WTC11 (cell line): ENCODE measurements around the gene ZNF598. TPM values are rescaled to one million over a fixed set of nuclear protein-coding genes. Genes with fewer than 3 reads are reported as not detected.

Experiments
- ATAC-seq: fragments of 200-7000 bp; cut with Tn5 transposase; 2 replicates; pipeline ENCODE4 v1.10.0; 2021; ENCODE audit warnings: mild to moderate bottlenecking, moderate library complexity
- CTCF ChIA-PET: fragments of 300-600 bp; sonication (Branson Sonifier 250); formaldehyde crosslinking; loops from one replicate; lab custom pipeline; 2021; ENCODE audit warnings: antibody characterized with exemption; lab: Charles Lee
- POLR2A ChIA-PET: fragments of 350-600 bp; sonication (Branson Sonifier 250); formaldehyde crosslinking; loops from one replicate; lab custom pipeline; 2021; ENCODE audit warnings: antibody characterized with exemption; lab: Charles Lee
- DNase-seq: peaks from one replicate; pipeline ENCODE4 v3.0.0; 2021; ENCODE audit warnings: low spot score
- H3K27ac Mint-ChIP-seq: 2 replicates; pipeline ENCODE4 v1.8.0; 2021; ENCODE audit warnings: mixed read lengths
- H3K27me3 Mint-ChIP-seq: 2 replicates; pipeline ENCODE4 v1.8.0; 2021; ENCODE audit warnings: low read depth, mild to moderate bottlenecking, moderate library complexity, mixed read lengths
- H3K36me3 Mint-ChIP-seq: 2 replicates; pipeline ENCODE4 v1.8.0; 2021; ENCODE audit warnings: mixed read lengths
- H3K4me1 Mint-ChIP-seq: 2 replicates; pipeline ENCODE4 v1.8.0; 2022; ENCODE audit warnings: mixed read lengths
- H3K4me3 Mint-ChIP-seq: 2 replicates; pipeline ENCODE4 v1.8.0; 2021; ENCODE audit warnings: mild to moderate bottlenecking, moderate library complexity, mixed read lengths
- H3K9me3 Mint-ChIP-seq: 2 replicates; pipeline ENCODE4 v1.8.0; 2021; ENCODE audit warnings: mixed read lengths
- CBFB ChIP-seq: sonication (generic); formaldehyde crosslinking; IDR thresholded peaks from 2 replicates; pipeline ENCODE4 v1.8.1; 2022; ENCODE audit warnings: mild to moderate bottlenecking, low read depth, missing genetic modification reagents
- ELF4 ChIP-seq: sonication (generic); formaldehyde crosslinking; IDR thresholded peaks from 2 replicates; pipeline ENCODE4 v1.8.1; 2022; ENCODE audit warnings: low read depth, mild to moderate bottlenecking, moderate library complexity, missing genetic modification reagents
- GTF2I ChIP-seq: fragments of 250-450 bp; sonication (Bioruptor Pico); conservative IDR thresholded peaks from 2 replicates; pipeline ENCODE4 v1.4.0; 2021; ENCODE audit warnings: mild to moderate bottlenecking
- IRF1 ChIP-seq: sonication (generic); formaldehyde crosslinking; IDR thresholded peaks from 2 replicates; pipeline ENCODE4 v1.8.0; 2023; ENCODE audit warnings: missing genetic modification reagents
- JUN ChIP-seq: sonication (generic); formaldehyde crosslinking; IDR thresholded peaks from 2 replicates; pipeline ENCODE4 v1.8.0; 2023; ENCODE audit warnings: mild to moderate bottlenecking, missing genetic modification reagents
- NR2C2 ChIP-seq: sonication (generic); formaldehyde crosslinking; IDR thresholded peaks from 2 replicates; pipeline ENCODE4 v1.8.0; 2022; ENCODE audit warnings: mild to moderate bottlenecking, missing genetic modification reagents
- NR3C1 ChIP-seq: sonication (generic); formaldehyde crosslinking; conservative IDR thresholded peaks from 2 replicates; pipeline ENCODE4 v1.8.1; 2023; ENCODE audit warnings: low read depth, mild to moderate bottlenecking, missing genetic modification reagents
- SMAD3 ChIP-seq: sonication (generic); formaldehyde crosslinking; IDR thresholded peaks from 2 replicates; pipeline ENCODE4 v1.8.0; 2022; ENCODE audit warnings: missing genetic modification reagents, mild to moderate bottlenecking, borderline replicate concordance
- SMAD4 ChIP-seq: sonication (generic); formaldehyde crosslinking; IDR thresholded peaks from 2 replicates; pipeline ENCODE4 v1.8.0; 2022; ENCODE audit warnings: mild to moderate bottlenecking, missing genetic modification reagents
- TCF7 ChIP-seq: sonication (generic); formaldehyde crosslinking; IDR thresholded peaks from 2 replicates; pipeline ENCODE4 v1.8.0; 2022; ENCODE audit warnings: mild to moderate bottlenecking, low read depth, missing genetic modification reagents, moderate library complexity
- TEAD1 ChIP-seq: sonication (generic); formaldehyde crosslinking; IDR thresholded peaks from 2 replicates; pipeline ENCODE4 v1.8.0; 2022; ENCODE audit warnings: mild to moderate bottlenecking, missing genetic modification reagents
- ZBTB21 ChIP-seq: sonication (generic); formaldehyde crosslinking; IDR thresholded peaks from 2 replicates; pipeline ENCODE4 v1.8.1; 2023; ENCODE audit warnings: mild to moderate bottlenecking, missing genetic modification reagents, borderline replicate concordance
- ZNF232 ChIP-seq: sonication (generic); formaldehyde crosslinking; IDR thresholded peaks from 2 replicates; pipeline ENCODE4 v1.8.0; 2022; ENCODE audit warnings: mild to moderate bottlenecking, missing genetic modification reagents
- ZNF263 ChIP-seq: sonication (generic); formaldehyde crosslinking; IDR thresholded peaks from 2 replicates; pipeline ENCODE4 v1.8.1; 2022; ENCODE audit warnings: low read depth, mild to moderate bottlenecking, moderate library complexity, missing genetic modification reagents
- ZNF423 ChIP-seq: fragments of 250-450 bp; sonication (Bioruptor Pico); IDR thresholded peaks from 2 replicates; pipeline ENCODE4 v2.1.2; 2022; ENCODE audit warnings: mild to moderate bottlenecking, moderate library complexity
- total RNA-seq: library from RNA; stranded (reverse); gene quantifications from 3 replicates; pipeline ENCODE4 v1.2.3, GENCODE V29; 2021
- TF ChIP-seq, protein P1 (sequence below): sonication (generic); formaldehyde crosslinking; IDR thresholded peaks from 2 replicates; pipeline ENCODE4 v1.8.1; 2023; ENCODE audit warnings: mild to moderate bottlenecking, missing genetic modification reagents
- TF ChIP-seq, protein P2 (sequence below): fragments of 250-450 bp; sonication (Bioruptor Pico); IDR thresholded peaks from 2 replicates; pipeline ENCODE4 v2.1.2; 2022; ENCODE audit warnings: mild to moderate bottlenecking, moderate library complexity
- TF ChIP-seq, protein P3 (sequence below): sonication (generic); formaldehyde crosslinking; IDR thresholded peaks from 2 replicates; pipeline ENCODE4 v1.8.1; 2022; ENCODE audit warnings: mild to moderate bottlenecking, moderate library complexity, missing genetic modification reagents
- TF ChIP-seq, protein P4 (sequence below): sonication (generic); formaldehyde crosslinking; IDR thresholded peaks from 2 replicates; pipeline ENCODE4 v1.8.1; 2023; ENCODE audit warnings: mild to moderate bottlenecking, moderate library complexity, missing genetic modification reagents
- TF ChIP-seq, protein P5 (sequence below): sonication (generic); formaldehyde crosslinking; IDR thresholded peaks from 2 replicates; pipeline ENCODE4 v1.8.0; 2022; ENCODE audit warnings: missing genetic modification reagents

The ZNF598 gene
- total RNA-seq, 1 experiment from 2014 or later = 66.4 TPM

DNA sequence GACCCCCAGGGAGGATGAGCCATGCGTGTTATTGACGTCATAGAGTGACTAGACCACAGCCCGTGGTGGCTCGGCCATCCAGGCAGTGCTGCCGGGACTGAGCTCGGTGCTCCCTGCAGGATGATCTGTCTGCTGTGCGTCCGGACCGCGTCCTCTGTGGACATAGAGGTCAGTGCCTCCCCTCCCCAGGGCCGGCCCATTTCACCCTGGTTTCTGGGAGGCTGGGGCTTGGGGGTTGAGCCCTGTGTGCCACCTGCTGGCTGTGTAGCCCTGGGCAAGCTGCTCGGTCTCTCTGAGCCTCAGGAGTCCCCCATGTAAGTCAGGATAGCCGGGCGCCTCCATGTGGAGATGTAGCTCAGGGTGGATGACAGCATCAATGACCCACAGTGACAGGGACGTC is 46.5 kb upstream of the ZNF598 start:
- CTCF ChIA-PET = interaction anchor here (0.5 to 2.5 kb wide), 12 partner anchors 9 to 84 kb away, joined by 3 to 18 read pairs (median 5); partner anchors contain the start of genes NPW, NTHL1 and TSC2
- peaks cover 3% of the 10 kb centered on the region; the same call in 1 of the 2 replicates for H3K36me3 Mint-ChIP-seq
- ATAC-seq = peak; percentile 40

DNA sequence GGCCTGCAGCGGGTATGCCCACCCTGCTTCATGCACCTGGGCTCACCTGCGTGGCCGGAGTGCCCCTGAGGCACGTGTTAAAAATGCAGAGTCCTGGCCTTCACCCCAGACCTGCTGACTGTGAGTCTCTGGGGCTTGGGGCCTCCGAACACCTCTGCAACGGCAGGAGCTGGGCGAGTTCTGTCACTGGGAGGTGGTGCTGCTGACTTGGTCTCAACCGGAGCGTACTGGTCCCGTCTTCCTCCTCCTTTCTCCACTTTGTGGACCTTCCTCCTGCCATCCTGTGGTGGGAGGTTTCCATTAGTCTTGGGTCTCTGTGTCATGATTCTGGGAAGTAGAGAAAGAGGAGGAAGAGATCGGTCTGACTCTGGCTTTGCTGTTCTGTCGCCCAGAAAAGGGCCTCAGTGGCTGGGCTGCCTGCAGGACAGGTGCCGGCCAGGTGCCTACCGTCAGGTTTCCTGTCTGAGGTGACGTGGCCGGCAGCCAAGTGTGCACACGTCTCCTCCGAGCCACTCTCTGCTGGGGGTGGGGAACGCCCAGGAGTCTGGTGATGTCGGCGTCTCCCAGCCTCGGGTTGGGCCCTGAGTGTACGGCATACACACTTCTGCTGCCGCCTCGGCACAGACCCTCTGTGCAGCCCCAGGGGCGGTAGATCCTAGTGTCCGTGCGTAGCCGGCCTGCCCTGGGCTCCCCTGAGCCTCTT is 45.1 kb upstream of the ZNF598 start:
- no peaks in the 10 kb centered on the region for H3K9me3 Mint-ChIP-seq
- peaks cover 3% of the 10 kb centered on the region; the same call in 1 of the 2 replicates for H3K36me3 Mint-ChIP-seq
- TF ChIP-seq IRF1 (CRISPR knock-in tag) (no peak), ZNF232 (no peak), NR2C2 (CRISPR knock-in tag) (no peak), NR3C1 (CRISPR knock-in tag) (no peak), ZNF423 (no peak), ZBTB21 (CRISPR knock-in tag) (no peak)
- TF ChIP-seq, protein P1, sequence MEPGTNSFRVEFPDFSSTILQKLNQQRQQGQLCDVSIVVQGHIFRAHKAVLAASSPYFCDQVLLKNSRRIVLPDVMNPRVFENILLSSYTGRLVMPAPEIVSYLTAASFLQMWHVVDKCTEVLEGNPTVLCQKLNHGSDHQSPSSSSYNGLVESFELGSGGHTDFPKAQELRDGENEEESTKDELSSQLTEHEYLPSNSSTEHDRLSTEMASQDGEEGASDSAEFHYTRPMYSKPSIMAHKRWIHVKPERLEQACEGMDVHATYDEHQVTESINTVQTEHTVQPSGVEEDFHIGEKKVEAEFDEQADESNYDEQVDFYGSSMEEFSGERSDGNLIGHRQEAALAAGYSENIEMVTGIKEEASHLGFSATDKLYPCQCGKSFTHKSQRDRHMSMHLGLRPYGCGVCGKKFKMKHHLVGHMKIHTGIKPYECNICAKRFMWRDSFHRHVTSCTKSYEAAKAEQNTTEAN = no peak
- TF ChIP-seq, protein P2, sequence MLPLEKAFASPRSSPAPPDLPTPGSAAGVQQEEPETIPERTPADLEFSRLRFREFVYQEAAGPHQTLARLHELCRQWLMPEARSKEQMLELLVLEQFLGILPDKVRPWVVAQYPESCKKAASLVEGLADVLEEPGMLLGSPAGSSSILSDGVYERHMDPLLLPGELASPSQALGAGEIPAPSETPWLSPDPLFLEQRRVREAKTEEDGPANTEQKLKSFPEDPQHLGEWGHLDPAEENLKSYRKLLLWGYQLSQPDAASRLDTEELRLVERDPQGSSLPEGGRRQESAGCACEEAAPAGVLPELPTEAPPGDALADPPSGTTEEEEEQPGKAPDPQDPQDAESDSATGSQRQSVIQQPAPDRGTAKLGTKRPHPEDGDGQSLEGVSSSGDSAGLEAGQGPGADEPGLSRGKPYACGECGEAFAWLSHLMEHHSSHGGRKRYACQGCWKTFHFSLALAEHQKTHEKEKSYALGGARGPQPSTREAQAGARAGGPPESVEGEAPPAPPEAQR = no peak
- H3K27me3 Mint-ChIP-seq = no peaks in the 10 kb centered on the region
- H3K4me3 Mint-ChIP-seq = no peak overlapping the region
- DNase-seq (no peak), ATAC-seq (no peak)
- H3K27ac Mint-ChIP-seq = no peak overlapping the region
- POLR2A ChIA-PET = no interaction called here
- H3K4me1 Mint-ChIP-seq = no peaks in the 10 kb centered on the region
- CTCF ChIA-PET = interaction anchor here (1.3 kb wide), 1 partner anchor 86 kb away, joined by 4 read pairs; no protein-coding TSS in a partner anchor

More for the DNA sequence above, 46.5 kb upstream of the ZNF598 start:
- Mint-ChIP-seq H3K4me3 (no peak overlapping the region), H3K4me1 (no peaks in the 10 kb centered on the region), H3K27ac (0 out of 2 replicates have a peak overlapping the region, but pooled peaks have one; percentile 74), H3K27me3 (no peaks in the 10 kb centered on the region), H3K9me3 (no peaks in the 10 kb centered on the region)
- DNase-seq = no peak
- TF ChIP-seq NR3C1 (CRISPR knock-in tag) (no peak), SMAD3 (no peak), ZNF263 (no peak), CBFB (CRISPR knock-in tag) (no peak), GTF2I (CRISPR knock-in tag) (no peak)
- TF ChIP-seq, protein P3, sequence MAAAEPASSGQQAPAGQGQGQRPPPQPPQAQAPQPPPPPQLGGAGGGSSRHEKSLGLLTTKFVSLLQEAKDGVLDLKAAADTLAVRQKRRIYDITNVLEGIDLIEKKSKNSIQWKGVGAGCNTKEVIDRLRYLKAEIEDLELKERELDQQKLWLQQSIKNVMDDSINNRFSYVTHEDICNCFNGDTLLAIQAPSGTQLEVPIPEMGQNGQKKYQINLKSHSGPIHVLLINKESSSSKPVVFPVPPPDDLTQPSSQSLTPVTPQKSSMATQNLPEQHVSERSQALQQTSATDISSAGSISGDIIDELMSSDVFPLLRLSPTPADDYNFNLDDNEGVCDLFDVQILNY (CRISPR knock-in tag) = no peak
- POLR2A ChIA-PET = interaction anchor here (0.9 kb wide), 1 partner anchor 99 kb away, joined by 3 read pairs; the partner anchor contains the start of gene TRAF7

- H3K4me3 Mint-ChIP-seq = no peak overlapping the region
- H3K27ac Mint-ChIP-seq = no peak overlapping the region
- POLR2A ChIA-PET = no interaction called here
- H3K36me3 Mint-ChIP-seq = peaks cover 3% of the 10 kb centered on the region; the same call in 1 of the 2 replicates
- H3K4me1 Mint-ChIP-seq = no peaks in the 10 kb centered on the region; the same call in 1 of the 2 replicates
- H3K27me3 Mint-ChIP-seq = no peaks in the 10 kb centered on the region
- ATAC-seq = no peak
- H3K9me3 Mint-ChIP-seq = no peaks in the 10 kb centered on the region
- CTCF ChIA-PET = no interaction called here
- DNase-seq = no peak
- TF ChIP-seq TEAD1 (no peak), SMAD4 (CRISPR knock-in tag) (no peak), JUN (no peak), ELF4 (CRISPR knock-in tag) (no peak), TCF7 (CRISPR knock-in tag) (no peak), ZNF263 (no peak)
- TF ChIP-seq, protein P4, sequence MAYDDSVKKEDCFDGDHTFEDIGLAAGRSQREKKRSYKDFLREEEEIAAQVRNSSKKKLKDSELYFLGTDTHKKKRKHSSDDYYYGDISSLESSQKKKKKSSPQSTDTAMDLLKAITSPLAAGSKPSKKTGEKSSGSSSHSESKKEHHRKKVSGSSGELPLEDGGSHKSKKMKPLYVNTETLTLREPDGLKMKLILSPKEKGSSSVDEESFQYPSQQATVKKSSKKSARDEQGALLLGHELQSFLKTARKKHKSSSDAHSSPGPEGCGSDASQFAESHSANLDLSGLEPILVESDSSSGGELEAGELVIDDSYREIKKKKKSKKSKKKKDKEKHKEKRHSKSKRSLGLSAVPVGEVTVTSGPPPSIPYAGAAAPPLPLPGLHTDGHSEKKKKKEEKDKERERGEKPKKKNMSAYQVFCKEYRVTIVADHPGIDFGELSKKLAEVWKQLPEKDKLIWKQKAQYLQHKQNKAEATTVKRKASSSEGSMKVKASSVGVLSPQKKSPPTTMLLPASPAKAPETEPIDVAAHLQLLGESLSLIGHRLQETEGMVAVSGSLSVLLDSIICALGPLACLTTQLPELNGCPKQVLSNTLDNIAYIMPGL (CRISPR knock-in tag) = no peak
- TF ChIP-seq, protein P5, sequence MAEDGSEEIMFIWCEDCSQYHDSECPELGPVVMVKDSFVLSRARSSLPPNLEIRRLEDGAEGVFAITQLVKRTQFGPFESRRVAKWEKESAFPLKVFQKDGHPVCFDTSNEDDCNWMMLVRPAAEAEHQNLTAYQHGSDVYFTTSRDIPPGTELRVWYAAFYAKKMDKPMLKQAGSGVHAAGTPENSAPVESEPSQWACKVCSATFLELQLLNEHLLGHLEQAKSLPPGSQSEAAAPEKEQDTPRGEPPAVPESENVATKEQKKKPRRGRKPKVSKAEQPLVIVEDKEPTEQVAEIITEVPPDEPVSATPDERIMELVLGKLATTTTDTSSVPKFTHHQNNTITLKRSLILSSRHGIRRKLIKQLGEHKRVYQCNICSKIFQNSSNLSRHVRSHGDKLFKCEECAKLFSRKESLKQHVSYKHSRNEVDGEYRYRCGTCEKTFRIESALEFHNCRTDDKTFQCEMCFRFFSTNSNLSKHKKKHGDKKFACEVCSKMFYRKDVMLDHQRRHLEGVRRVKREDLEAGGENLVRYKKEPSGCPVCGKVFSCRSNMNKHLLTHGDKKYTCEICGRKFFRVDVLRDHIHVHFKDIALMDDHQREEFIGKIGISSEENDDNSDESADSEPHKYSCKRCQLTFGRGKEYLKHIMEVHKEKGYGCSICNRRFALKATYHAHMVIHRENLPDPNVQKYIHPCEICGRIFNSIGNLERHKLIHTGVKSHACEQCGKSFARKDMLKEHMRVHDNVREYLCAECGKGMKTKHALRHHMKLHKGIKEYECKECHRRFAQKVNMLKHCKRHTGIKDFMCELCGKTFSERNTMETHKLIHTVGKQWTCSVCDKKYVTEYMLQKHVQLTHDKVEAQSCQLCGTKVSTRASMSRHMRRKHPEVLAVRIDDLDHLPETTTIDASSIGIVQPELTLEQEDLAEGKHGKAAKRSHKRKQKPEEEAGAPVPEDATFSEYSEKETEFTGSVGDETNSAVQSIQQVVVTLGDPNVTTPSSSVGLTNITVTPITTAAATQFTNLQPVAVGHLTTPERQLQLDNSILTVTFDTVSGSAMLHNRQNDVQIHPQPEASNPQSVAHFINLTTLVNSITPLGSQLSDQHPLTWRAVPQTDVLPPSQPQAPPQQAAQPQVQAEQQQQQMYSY (CRISPR knock-in tag) = no peak
- TF ChIP-seq, protein P1 = no peak
Observed at GRCh38 chr16:2053897-2054296, 44.3 kb upstream of the ZNF598 start.
